PC-3 (cell line): ENCODE results near the gene FADD. TPM values are rescaled to one million over a fixed set of nuclear protein-coding genes. Genes with fewer than 3 reads are reported as not detected.

Experiments
- ATAC-seq: fragments of 200-7000 bp; cut with Tn5 transposase; 2 replicates; pipeline ENCODE4 v1.9.1; 2020; ENCODE audit warnings: mild to moderate bottlenecking, moderate library complexity
- BruUV-seq: library from RNA; stranded (reverse); fragments of 400-500 nt; replicated peaks from 2 replicates; lab custom pipeline; 2021; lab: Mats Ljungman, UMichigan
- CTCF ChIA-PET: fragments of 300-600 bp; sonication (Branson Sonifier 250); formaldehyde crosslinking; loops from one replicate; lab custom pipeline; 2022; ENCODE audit warnings: antibody characterized with exemption; lab: Charles Lee
- POLR2A ChIA-PET: fragments of 300-600 bp; sonication (Branson Sonifier 250); formaldehyde crosslinking; loops from one replicate; lab custom pipeline; 2022; ENCODE audit warnings: antibody characterized with exemption; ENCODE audit not compliant: unreplicated experiment; lab: Charles Lee
- DNase-seq: peaks from one replicate; pipeline ENCODE4 v3.0.0-alpha.2; 2015
- H2AFZ ChIP-seq: fragments of 300-600 bp; sonication (generic); 2 replicates; pipeline ENCODE4 v1.6.0; 2016; ENCODE audit warnings: antibody characterized with exemption, low read length
- H3F3A ChIP-seq: fragments of 300-600 bp; sonication (generic); one replicate; pipeline ENCODE4 v1.6.0; 2017; ENCODE audit warnings: antibody characterized with exemption, low read length, control low read depth, mild to moderate bottlenecking; ENCODE audit not compliant: unreplicated experiment
- H3K27ac ChIP-seq: fragments of 300-600 bp; sonication (generic); 2 replicates; pipeline ENCODE4 v1.5.1; 2016; ENCODE audit warnings: mild to moderate bottlenecking, low read length
- H3K27me3 ChIP-seq: fragments of 300-600 bp; sonication (generic); 2 replicates; pipeline ENCODE4 v1.6.1; 2016; ENCODE audit warnings: low read length, mixed read lengths
- H3K36me3 ChIP-seq: fragments of 300-600 bp; sonication (generic); 2 replicates; pipeline ENCODE4 v1.6.1; 2016; ENCODE audit warnings: low read depth, mixed run types, low read length, mixed read lengths
- H3K4me1 ChIP-seq: fragments of 300-600 bp; sonication (generic); 2 replicates; pipeline ENCODE4 v1.5.1; 2016; ENCODE audit warnings: low read length; ENCODE audit not compliant: insufficient read depth
- H3K4me2 ChIP-seq: fragments of 300-600 bp; sonication (generic); 2 replicates; pipeline ENCODE4 v1.6.0; 2016; ENCODE audit warnings: low read length
- H3K4me3 ChIP-seq: fragments of 300-600 bp; sonication (generic); 2 replicates; pipeline ENCODE4 v1.5.1; 2016; ENCODE audit warnings: mild to moderate bottlenecking, low read length, mixed read lengths
- H3K79me2 ChIP-seq: fragments of 300-600 bp; sonication (generic); 2 replicates; pipeline ENCODE4 v1.6.1; 2017; ENCODE audit warnings: low read length, mixed read lengths
- H3K9ac ChIP-seq: fragments of 300-600 bp; sonication (generic); 2 replicates; pipeline ENCODE4 v1.6.0; 2016; ENCODE audit warnings: mild to moderate bottlenecking, low read length
- H3K9me2 ChIP-seq: fragments of 300-600 bp; sonication (generic); replicated peaks from 2 replicates; pipeline ENCODE4 v1.6.1; 2016; ENCODE audit warnings: mixed run types, low read length, mixed read lengths
- H3K9me3 ChIP-seq: fragments of 300-600 bp; sonication (generic); 2 replicates; pipeline ENCODE4 v1.6.1; 2016; ENCODE audit warnings: low read length, mixed read lengths
- H4K20me1 ChIP-seq: fragments of 300-600 bp; sonication (generic); 2 replicates; pipeline ENCODE4 v1.6.1; 2016; ENCODE audit warnings: low read length, mixed read lengths
- CTCF ChIP-seq: fragments of 300-600 bp; sonication (generic); conservative IDR thresholded peaks from 2 replicates; pipeline ENCODE4 v1.5.1; 2017; ENCODE audit warnings: antibody characterized with exemption, low read depth, mild to moderate bottlenecking, low read length
- EZH2 ChIP-seq: fragments of 300-600 bp; sonication (generic); IDR thresholded peaks from one replicate; pipeline ENCODE4 v1.6.1; 2017; ENCODE audit warnings: antibody characterized with exemption, mild to moderate bottlenecking, low read length; ENCODE audit not compliant: unreplicated experiment
- EZH2phosphoT487 ChIP-seq: fragments of 300-600 bp; sonication (generic); IDR thresholded peaks from 2 replicates; pipeline ENCODE4 v1.6.1; 2018; ENCODE audit warnings: mild to moderate bottlenecking, antibody characterized with exemption, low read length, borderline replicate concordance
- intact Hi-C: fragments of 100-400 bp; cut with micrococcal nuclease; formaldehyde crosslinking; loops from 2 replicates; pipeline ENCODE4 v1.9.0; 2023
- total RNA-seq: library from RNA; depleted of rRNA; stranded (reverse); fragments of >200 nt; gene quantifications from 2 replicates; pipeline ENCODE4 v1.2.3, GENCODE V29; 2014

Gene FADD
- total RNA-seq, 1 experiment from 2014 or later: 79.5 TPM

GRCh38 chr11:70206982-70207376 is 3.9 kb downstream of the FADD start:
- ChIA-PET CTCF (no interaction called here), POLR2A (no interaction called here)
- Histone ChIP-seq H3K9ac (no peak overlapping the region), H2AFZ (no peak overlapping the region), H3K36me3 (peaks cover 36% of the 10 kb centered on the region), H3K4me2 (no peak overlapping the region), H3K27ac (no peak overlapping the region), H3K79me2 (peaks cover 48% of the 10 kb centered on the region), H3K4me3 (no peak overlapping the region), H3F3A (peaks cover 6% of the 10 kb centered on the region), H3K9me2 (no peaks in the 10 kb centered on the region), H3K4me1 (peaks cover 36% of the 10 kb centered on the region), H3K9me3 (no peaks in the 10 kb centered on the region), H4K20me1 (peaks cover 48% of the 10 kb centered on the region), H3K27me3 (no peaks in the 10 kb centered on the region)
- no TSS peak for BruUV-seq
- intact Hi-C loops: no loop called here
- ATAC-seq (no peak), DNase-seq (no peak)
- TF ChIP-seq EZH2 (no peak), EZH2phosphoT487 (no peak), CTCF (no peak)

GRCh38 chr11:70207531-70208131 is 4.5 kb downstream of the FADD start:
- Histone ChIP-seq H3K4me1 (peaks cover 40% of the 10 kb centered on the region), H3K27ac (no peak overlapping the region), H3K4me3 (no peak overlapping the region), H3F3A (peaks cover 6% of the 10 kb centered on the region), H3K36me3 (peaks cover 36% of the 10 kb centered on the region), H3K4me2 (no peak overlapping the region), H2AFZ (no peak overlapping the region), H3K9me3 (no peaks in the 10 kb centered on the region), H3K9ac (no peak overlapping the region), H3K27me3 (no peaks in the 10 kb centered on the region), H3K9me2 (no peaks in the 10 kb centered on the region), H4K20me1 (peaks cover 48% of the 10 kb centered on the region), H3K79me2 (peaks cover 48% of the 10 kb centered on the region)
- TF ChIP-seq EZH2 (no peak), CTCF (no peak), EZH2phosphoT487 (no peak)
- no TSS peak for BruUV-seq
- DNase-seq: no peak
- ChIA-PET POLR2A (no interaction called here), CTCF (no interaction called here)
- no peak for ATAC-seq
- intact Hi-C loops: no loop called here

GRCh38 chr11:70209391-70209912 is 6.4 kb downstream of the FADD start:
- peaks cover 43% of the 10 kb centered on the region for H4K20me1 ChIP-seq
- H3K4me2 ChIP-seq: no peak overlapping the region
- ChIA-PET CTCF (no interaction called here), POLR2A (no interaction called here)
- H3K27me3 ChIP-seq: no peaks in the 10 kb centered on the region
- no peaks in the 10 kb centered on the region for H3K9me3 ChIP-seq
- H3K36me3 ChIP-seq: peaks cover 36% of the 10 kb centered on the region
- peaks cover 38% of the 10 kb centered on the region for H3K4me1 ChIP-seq
- H3K79me2 ChIP-seq: peaks cover 34% of the 10 kb centered on the region
- H3K9me2 ChIP-seq: no peaks in the 10 kb centered on the region
- H3K4me3 ChIP-seq: no peak overlapping the region
- peaks cover 6% of the 10 kb centered on the region for H3F3A ChIP-seq
- H2AFZ ChIP-seq: no peak overlapping the region
- H3K27ac ChIP-seq: peak overlapping the region; percentile 62
- TF ChIP-seq EZH2 (no peak), CTCF (no peak), EZH2phosphoT487 (no peak)
- intact Hi-C loops: no loop called here
- DNase-seq (no peak), ATAC-seq (no peak)
- no TSS peak for BruUV-seq
- H3K9ac ChIP-seq: no peak overlapping the region
